ENCODE results near the gene RPS6KL1. TPM values are rescaled to one million over a fixed set of nuclear protein-coding genes. Genes with fewer than 3 reads are reported as not detected.

RPS6KL1 gene
- total and polyA plus RNA-seq, 2 experiments from 2014 or later = 5.6 to 6.5 TPM

DNA sequence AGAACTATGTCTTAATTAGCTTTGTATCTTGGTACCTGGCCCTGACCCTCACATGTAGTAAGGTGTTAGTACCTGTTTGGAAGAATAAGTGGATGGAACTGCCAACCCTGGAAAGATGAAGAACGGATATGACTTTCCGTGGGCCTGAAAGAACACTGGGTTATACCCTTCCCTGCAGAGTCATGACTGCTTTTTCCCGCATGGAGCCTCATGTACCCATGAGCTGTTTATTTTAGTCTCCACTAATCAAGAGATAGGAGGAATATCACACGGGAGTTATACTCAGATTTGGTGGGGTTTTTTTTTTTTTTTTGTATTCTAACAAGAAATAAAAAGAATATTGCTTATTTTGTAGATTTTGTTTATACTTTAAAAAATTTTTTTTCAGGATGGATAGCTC is 25.4 kb downstream of the RPS6KL1 start (continued):
- TF ChIP-seq, protein P1, sequence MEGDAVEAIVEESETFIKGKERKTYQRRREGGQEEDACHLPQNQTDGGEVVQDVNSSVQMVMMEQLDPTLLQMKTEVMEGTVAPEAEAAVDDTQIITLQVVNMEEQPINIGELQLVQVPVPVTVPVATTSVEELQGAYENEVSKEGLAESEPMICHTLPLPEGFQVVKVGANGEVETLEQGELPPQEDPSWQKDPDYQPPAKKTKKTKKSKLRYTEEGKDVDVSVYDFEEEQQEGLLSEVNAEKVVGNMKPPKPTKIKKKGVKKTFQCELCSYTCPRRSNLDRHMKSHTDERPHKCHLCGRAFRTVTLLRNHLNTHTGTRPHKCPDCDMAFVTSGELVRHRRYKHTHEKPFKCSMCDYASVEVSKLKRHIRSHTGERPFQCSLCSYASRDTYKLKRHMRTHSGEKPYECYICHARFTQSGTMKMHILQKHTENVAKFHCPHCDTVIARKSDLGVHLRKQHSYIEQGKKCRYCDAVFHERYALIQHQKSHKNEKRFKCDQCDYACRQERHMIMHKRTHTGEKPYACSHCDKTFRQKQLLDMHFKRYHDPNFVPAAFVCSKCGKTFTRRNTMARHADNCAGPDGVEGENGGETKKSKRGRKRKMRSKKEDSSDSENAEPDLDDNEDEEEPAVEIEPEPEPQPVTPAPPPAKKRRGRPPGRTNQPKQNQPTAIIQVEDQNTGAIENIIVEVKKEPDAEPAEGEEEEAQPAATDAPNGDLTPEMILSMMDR (conservative IDR thresholded peaks at IDR 0.05; ENCODE audit: low read depth in 2 of 2) = no peak

DNA sequence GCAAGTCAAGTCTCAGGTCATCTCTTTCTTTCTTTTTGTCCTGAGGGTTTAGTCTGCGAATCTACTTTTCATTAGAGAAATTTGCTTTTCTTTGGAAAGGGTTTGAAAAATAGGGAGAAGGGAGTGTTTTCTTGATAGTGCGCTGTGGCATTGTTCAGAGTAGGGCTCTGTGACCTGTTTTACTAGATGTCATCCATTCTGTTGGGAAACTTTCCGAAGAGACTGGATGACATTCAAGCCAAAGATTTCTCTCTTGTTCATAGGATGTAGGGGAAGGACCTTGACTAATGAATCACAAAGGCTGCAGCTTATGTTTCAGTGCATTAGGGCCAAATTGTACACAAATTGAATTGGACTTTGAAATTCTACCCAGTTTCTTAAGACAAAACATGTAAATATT is 26.7 kb downstream of the RPS6KL1 start:
- no peaks in the 10 kb centered on the region for H3K9me3 Mint-ChIP-seq
- H3K9me2 ChIP-seq (ENCODE audit: insufficient read depth) = no peaks in the 10 kb centered on the region
- H3K36me3 ChIP-seq (ENCODE audit: insufficient read depth) = peaks cover 88% of the 10 kb centered on the region
- no peaks in the 10 kb centered on the region for H3K4me1 ChIP-seq (ENCODE audit: insufficient read depth)
- no peak overlapping the region for H3K4me3 ChIP-seq
- no peaks in the 10 kb centered on the region for H3K27me3 ChIP-seq (ENCODE audit: insufficient read depth)
- ATAC-seq (no peak), DNase-seq (ENCODE audit: low spot score) (no peak)
- no peak overlapping the region for H3K27ac Mint-ChIP-seq
- peaks cover 47% of the 10 kb centered on the region for H4K20me1 ChIP-seq (replicated peaks; ENCODE audit: insufficient read depth)
- H3K4me1 Mint-ChIP-seq = no peaks in the 10 kb centered on the region
- H3F3A ChIP-seq (replicated peaks; ENCODE audit: low read depth) = 0 out of 2 replicates have a peak, but pooled peaks cover 8% of the 10 kb centered on the region
- H3K27me3 Mint-ChIP-seq (ENCODE audit: insufficient read depth, low read depth, poor library complexity) = no peaks in the 10 kb centered on the region
- H3K36me3 Mint-ChIP-seq (ENCODE audit: low read depth) = peaks cover 97% of the 10 kb centered on the region
- no peak overlapping the region for H3K4me2 ChIP-seq
- no peak overlapping the region for H2AFZ ChIP-seq
- no peak overlapping the region for H3K4me3 Mint-ChIP-seq
- H3K79me2 ChIP-seq (replicated peaks; ENCODE audit: insufficient read depth) = no peaks in the 10 kb centered on the region; the same call in 1 of the 2 replicates
- H3K27ac ChIP-seq (ENCODE audit: low read depth) = 0 out of 2 replicates have a peak overlapping the region, but pooled peaks have one; percentile 14
- TF ChIP-seq REST (IDR thresholded peaks at IDR 0.05; ENCODE audit: unreplicated experiment) (no peak), JUNB (IDR thresholded peaks at IDR 0.05; ENCODE audit: unreplicated experiment) (no peak), EZH2 (IDR thresholded peaks at IDR 0.05; ENCODE audit: low read depth, unreplicated experiment) (no peak), ZNF114 (CRISPR knock-in tag; IDR thresholded peaks at IDR 0.05) (no peak), POLR2AphosphoS5 (IDR thresholded peaks at IDR 0.05; ENCODE audit: low read depth) (no peak), ETS1 (IDR thresholded peaks at IDR 0.05) (no peak), STAT1 (IDR thresholded peaks at IDR 0.05; ENCODE audit: unreplicated experiment) (no peak), NANOG (IDR thresholded peaks at IDR 0.05; ENCODE audit: borderline replicate concordance) (no peak), EZH2phosphoT487 (IDR thresholded peaks at IDR 0.05; ENCODE audit: unreplicated experiment) (no peak), ZNF331 (CRISPR knock-in tag; IDR thresholded peaks at IDR 0.05; ENCODE audit: low read depth) (no peak), CREB1 (CRISPR knock-in tag; IDR thresholded peaks at IDR 0.05; ENCODE audit: low read depth) (no peak)
- TF ChIP-seq, protein P1 (conservative IDR thresholded peaks at IDR 0.05; ENCODE audit: low read depth in 2 of 2) = no peak
